GM12878 (cell line): Measurements from ENCODE around the gene MXI1. TPM values are rescaled to one million over a fixed set of nuclear protein-coding genes. Genes with fewer than 3 reads are reported as not detected.

Experiments
- BHLHE40 ChIP-seq, 2 experiments: fragments of 450-650 bp in 1 of 2; IDR thresholded peaks; 2 replicates each; pipeline ENCODE4 v1.6.1; 2011 to 2017; ENCODE audit warnings: low read depth in 2 of 2, borderline replicate concordance in 1 of 2, improper control_type of control experiment in 1 of 2, low read length in 1 of 2, mild to moderate bottlenecking in 1 of 2
- BRCA1 ChIP-seq: IDR thresholded peaks from 2 replicates; pipeline ENCODE4 v1.6.1; 2011; ENCODE audit warnings: low read depth, low read length, improper control_type of control experiment
- CBFB ChIP-seq: IDR thresholded peaks from 2 replicates; pipeline ENCODE4 v1.6.1; 2016; ENCODE audit warnings: antibody characterized with exemption, low read depth
- CBX5 ChIP-seq: sonication (generic); IDR thresholded peaks from 2 replicates; pipeline ENCODE4 v1.6.1; 2016; ENCODE audit warnings: low read depth, moderate library complexity, mild to moderate bottlenecking, inconsistent platforms
- FOXM1 ChIP-seq: IDR thresholded peaks from 2 replicates; pipeline ENCODE4 v1.6.1; 2012; ENCODE audit warnings: low read depth, mild to moderate bottlenecking, inconsistent platforms, low read length, moderate library complexity
- KAT2A ChIP-seq: conservative IDR thresholded peaks from 2 replicates; pipeline ENCODE4 v1.6.1; 2011; ENCODE audit warnings: low read depth, low read length; ENCODE audit not compliant: control insufficient read depth
- LARP7 ChIP-seq: fragments of 450-650 bp; IDR thresholded peaks from 2 replicates; pipeline ENCODE4 v1.6.1; 2017; ENCODE audit warnings: mild to moderate bottlenecking
- MTA3 ChIP-seq: IDR thresholded peaks from 2 replicates; pipeline ENCODE4 v1.6.1; 2012; ENCODE audit warnings: low read length, inconsistent platforms, borderline replicate concordance
- NFXL1 ChIP-seq: fragments of 450-650 bp; IDR thresholded peaks from 2 replicates; pipeline ENCODE4 v1.6.1; 2017; ENCODE audit warnings: antibody characterized with exemption, mild to moderate bottlenecking, borderline replicate concordance
- NFYA ChIP-seq: IDR thresholded peaks from 2 replicates; pipeline ENCODE4 v1.6.1; 2011; ENCODE audit warnings: low read depth, mild to moderate bottlenecking, low read length, improper control_type of control experiment, borderline replicate concordance
- PAX8 ChIP-seq: fragments of 450-650 bp; IDR thresholded peaks from 2 replicates; pipeline ENCODE4 v1.6.1; 2017; ENCODE audit warnings: mild to moderate bottlenecking, moderate library complexity
- PML ChIP-seq: IDR thresholded peaks from 2 replicates; pipeline ENCODE4 v1.6.1; 2012; ENCODE audit warnings: low read length, inconsistent platforms
- SMAD5 ChIP-seq: IDR thresholded peaks from 2 replicates; pipeline ENCODE4 v1.6.1; 2016; ENCODE audit warnings: antibody characterized with exemption, low read depth
- SP1 ChIP-seq: IDR thresholded peaks from one replicate; pipeline ENCODE4 v1.6.1; 2011; ENCODE audit warnings: low read depth, low read length
- ZBED1 ChIP-seq: IDR thresholded peaks from 2 replicates; pipeline ENCODE4 v1.6.1; 2016; ENCODE audit warnings: borderline replicate concordance
- ZNF622 ChIP-seq: fragments of 450-650 bp; IDR thresholded peaks from 2 replicates; pipeline ENCODE4 v1.6.1; 2017; ENCODE audit warnings: mild to moderate bottlenecking, inconsistent platforms
- ZZZ3 ChIP-seq: IDR thresholded peaks from 2 replicates; pipeline ENCODE4 v1.6.1; 2011; ENCODE audit warnings: low read depth; ENCODE audit not compliant: control insufficient read depth, insufficient read length
- polyA plus RNA-seq, 11 experiments: library from polyadenylated mRNA; depleted of rRNA in 4 of 11; unstranded in 6 of 11; stranded (reverse) in 5 of 11; fragments of >200 nt; fragmentation: Nextera tagmentation in 4 of 11; fragmentation: Illumina TruSeq in 1 of 11; extraction: Ambion mirVana in 4 of 11; extraction: Trizol in 1 of 11; gene quantifications; 1 replicate in 1 of 11; 2 replicates in 10 of 11; pipeline versions ENCODE4 v1.2.1 to v1.2.3, GENCODE V29; 2011 to 2016; ENCODE audit warnings: inconsistent platforms in 2 of 11, missing spikeins in 2 of 11, low read depth in 1 of 11
- total RNA-seq, 4 experiments: library from RNA; depleted of rRNA in 3 of 4; stranded (reverse); fragments of >200 nt in 3 of 4; fragmentation: Illumina TruSeq in 1 of 4; extraction: Trizol in 1 of 4; gene quantifications; 2 replicates each; pipeline versions ENCODE4 v1.2.1 to v1.2.3, GENCODE V29; 2013 to 2021
- TF ChIP-seq, protein P1 (sequence below): fragments of 450-650 bp; IDR thresholded peaks from 2 replicates; pipeline ENCODE4 v1.6.1; 2018; ENCODE audit warnings: mild to moderate bottlenecking, low read depth, moderate library complexity; ENCODE audit not compliant: partially characterized antibody
- TF ChIP-seq, protein P2 (sequence below): fragments of 450-650 bp; IDR thresholded peaks from 2 replicates; pipeline ENCODE4 v1.6.1; 2016; ENCODE audit warnings: mild to moderate bottlenecking
- TF ChIP-seq, protein P3 (sequence below): fragments of 450-650 bp; IDR thresholded peaks from 2 replicates; pipeline ENCODE4 v1.6.1; 2017; ENCODE audit warnings: low read depth, mild to moderate bottlenecking, moderate library complexity
- TF ChIP-seq, protein P4 (sequence below): IDR thresholded peaks from 2 replicates; pipeline ENCODE4 v1.6.1; 2012; ENCODE audit warnings: low read length, inconsistent platforms
- TF ChIP-seq, protein P5 (sequence below): fragments of 450-650 bp; IDR thresholded peaks from 2 replicates; pipeline ENCODE4 v1.6.1; 2014; ENCODE audit warnings: mild to moderate bottlenecking

Gene MXI1
- total and polyA plus RNA-seq, 10 of the 15 experiments (the other 5 are each of a cell fraction or from before 2014, with no cell fraction given) = 0.23 to 8.0 (median 0.41) TPM

DNA sequence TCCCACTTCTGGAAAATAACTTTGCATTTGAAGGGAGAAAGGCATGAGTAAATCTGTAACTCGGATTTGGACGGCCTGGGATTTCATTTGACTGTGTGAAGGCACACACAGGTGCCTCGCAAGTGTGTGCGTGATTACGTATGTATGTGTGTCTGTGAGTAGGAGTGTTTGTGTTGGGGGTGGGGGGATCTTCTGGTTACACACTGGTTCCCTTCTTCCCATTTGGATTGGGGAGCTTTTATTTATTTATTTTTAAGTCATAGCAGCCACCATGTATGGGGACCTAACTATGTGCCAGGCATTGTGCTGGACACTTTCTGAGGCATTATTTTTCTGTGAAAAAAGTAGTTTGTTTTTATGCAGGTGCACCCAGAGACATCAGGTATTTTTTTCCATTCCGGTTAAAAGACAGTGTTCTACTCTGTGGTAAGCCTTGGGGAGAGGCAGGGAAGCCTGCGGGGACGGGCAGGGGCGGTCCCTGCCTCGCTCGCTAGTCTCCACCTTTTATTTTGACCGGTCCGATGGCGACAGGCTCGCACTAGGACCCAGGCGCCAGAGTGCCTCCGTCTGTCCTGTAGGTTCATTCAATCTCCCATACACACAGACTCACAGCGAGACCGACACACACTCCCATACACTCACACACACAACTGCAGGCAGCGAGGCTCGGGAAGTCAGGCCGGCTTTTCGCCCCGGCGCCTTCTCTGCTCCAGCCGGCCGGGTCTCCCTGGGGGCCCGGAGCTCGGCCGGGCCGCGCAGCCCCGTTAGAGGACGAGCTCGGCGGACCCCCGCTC is at the start of gene MXI1 (continued):
- TF ChIP-seq, protein P1, sequence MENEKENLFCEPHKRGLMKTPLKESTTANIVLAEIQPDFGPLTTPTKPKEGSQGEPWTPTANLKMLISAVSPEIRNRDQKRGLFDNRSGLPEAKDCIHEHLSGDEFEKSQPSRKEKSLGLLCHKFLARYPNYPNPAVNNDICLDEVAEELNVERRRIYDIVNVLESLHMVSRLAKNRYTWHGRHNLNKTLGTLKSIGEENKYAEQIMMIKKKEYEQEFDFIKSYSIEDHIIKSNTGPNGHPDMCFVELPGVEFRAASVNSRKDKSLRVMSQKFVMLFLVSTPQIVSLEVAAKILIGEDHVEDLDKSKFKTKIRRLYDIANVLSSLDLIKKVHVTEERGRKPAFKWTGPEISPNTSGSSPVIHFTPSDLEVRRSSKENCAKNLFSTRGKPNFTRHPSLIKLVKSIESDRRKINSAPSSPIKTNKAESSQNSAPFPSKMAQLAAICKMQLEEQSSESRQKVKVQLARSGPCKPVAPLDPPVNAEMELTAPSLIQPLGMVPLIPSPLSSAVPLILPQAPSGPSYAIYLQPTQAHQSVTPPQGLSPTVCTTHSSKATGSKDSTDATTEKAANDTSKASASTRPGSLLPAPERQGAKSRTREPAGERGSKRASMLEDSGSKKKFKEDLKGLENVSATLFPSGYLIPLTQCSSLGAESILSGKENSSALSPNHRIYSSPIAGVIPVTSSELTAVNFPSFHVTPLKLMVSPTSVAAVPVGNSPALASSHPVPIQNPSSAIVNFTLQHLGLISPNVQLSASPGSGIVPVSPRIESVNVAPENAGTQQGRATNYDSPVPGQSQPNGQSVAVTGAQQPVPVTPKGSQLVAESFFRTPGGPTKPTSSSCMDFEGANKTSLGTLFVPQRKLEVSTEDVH = no peak
- peak; percentile 60 for TF ChIP-seq SP1
- TF ChIP-seq, protein P2, sequence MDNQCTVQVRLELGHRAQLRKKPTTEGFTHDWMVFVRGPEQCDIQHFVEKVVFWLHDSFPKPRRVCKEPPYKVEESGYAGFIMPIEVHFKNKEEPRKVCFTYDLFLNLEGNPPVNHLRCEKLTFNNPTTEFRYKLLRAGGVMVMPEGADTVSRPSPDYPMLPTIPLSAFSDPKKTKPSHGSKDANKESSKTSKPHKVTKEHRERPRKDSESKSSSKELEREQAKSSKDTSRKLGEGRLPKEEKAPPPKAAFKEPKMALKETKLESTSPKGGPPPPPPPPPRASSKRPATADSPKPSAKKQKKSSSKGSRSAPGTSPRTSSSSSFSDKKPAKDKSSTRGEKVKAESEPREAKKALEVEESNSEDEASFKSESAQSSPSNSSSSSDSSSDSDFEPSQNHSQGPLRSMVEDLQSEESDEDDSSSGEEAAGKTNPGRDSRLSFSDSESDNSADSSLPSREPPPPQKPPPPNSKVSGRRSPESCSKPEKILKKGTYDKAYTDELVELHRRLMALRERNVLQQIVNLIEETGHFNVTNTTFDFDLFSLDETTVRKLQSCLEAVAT = peak; percentile 63; the same call in 1 of the 2 replicates
- TF ChIP-seq, protein P3, sequence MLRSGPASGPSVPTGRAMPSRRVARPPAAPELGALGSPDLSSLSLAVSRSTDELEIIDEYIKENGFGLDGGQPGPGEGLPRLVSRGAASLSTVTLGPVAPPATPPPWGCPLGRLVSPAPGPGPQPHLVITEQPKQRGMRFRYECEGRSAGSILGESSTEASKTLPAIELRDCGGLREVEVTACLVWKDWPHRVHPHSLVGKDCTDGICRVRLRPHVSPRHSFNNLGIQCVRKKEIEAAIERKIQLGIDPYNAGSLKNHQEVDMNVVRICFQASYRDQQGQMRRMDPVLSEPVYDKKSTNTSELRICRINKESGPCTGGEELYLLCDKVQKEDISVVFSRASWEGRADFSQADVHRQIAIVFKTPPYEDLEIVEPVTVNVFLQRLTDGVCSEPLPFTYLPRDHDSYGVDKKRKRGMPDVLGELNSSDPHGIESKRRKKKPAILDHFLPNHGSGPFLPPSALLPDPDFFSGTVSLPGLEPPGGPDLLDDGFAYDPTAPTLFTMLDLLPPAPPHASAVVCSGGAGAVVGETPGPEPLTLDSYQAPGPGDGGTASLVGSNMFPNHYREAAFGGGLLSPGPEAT = peak; percentile 93
- TF ChIP-seq PAX8 = no peak
- no peak for TF ChIP-seq ZNF622
- no peak for TF ChIP-seq CBFB
- TF ChIP-seq ZZZ3 = no peak
- TF ChIP-seq NFYA = no peak
- TF ChIP-seq, protein P4, sequence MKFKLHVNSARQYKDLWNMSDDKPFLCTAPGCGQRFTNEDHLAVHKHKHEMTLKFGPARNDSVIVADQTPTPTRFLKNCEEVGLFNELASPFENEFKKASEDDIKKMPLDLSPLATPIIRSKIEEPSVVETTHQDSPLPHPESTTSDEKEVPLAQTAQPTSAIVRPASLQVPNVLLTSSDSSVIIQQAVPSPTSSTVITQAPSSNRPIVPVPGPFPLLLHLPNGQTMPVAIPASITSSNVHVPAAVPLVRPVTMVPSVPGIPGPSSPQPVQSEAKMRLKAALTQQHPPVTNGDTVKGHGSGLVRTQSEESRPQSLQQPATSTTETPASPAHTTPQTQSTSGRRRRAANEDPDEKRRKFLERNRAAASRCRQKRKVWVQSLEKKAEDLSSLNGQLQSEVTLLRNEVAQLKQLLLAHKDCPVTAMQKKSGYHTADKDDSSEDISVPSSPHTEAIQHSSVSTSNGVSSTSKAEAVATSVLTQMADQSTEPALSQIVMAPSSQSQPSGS = no peak
- no peak for TF ChIP-seq ZBED1
- TF ChIP-seq BHLHE40 (IDR thresholded peaks at IDR 0.05; ENCODE audit: borderline replicate concordance in 1 of 2, low read depth in 2 of 2, low read length in 1 of 2) = peak; percentile 27 to 49; a peak in 1 of 4 replicates
- TF ChIP-seq, protein P5, sequence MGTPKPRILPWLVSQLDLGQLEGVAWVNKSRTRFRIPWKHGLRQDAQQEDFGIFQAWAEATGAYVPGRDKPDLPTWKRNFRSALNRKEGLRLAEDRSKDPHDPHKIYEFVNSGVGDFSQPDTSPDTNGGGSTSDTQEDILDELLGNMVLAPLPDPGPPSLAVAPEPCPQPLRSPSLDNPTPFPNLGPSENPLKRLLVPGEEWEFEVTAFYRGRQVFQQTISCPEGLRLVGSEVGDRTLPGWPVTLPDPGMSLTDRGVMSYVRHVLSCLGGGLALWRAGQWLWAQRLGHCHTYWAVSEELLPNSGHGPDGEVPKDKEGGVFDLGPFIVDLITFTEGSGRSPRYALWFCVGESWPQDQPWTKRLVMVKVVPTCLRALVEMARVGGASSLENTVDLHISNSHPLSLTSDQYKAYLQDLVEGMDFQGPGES = no peak
- no peak for TF ChIP-seq PML
- TF ChIP-seq LARP7 = no peak
- TF ChIP-seq KAT2A = no peak
- TF ChIP-seq MTA3 = no peak
- TF ChIP-seq BRCA1 = no peak
- no peak for TF ChIP-seq SMAD5
- TF ChIP-seq NFXL1 = no peak
- 0 out of 2 replicates have a peak, but pooled peaks have one; percentile 65 for TF ChIP-seq CBX5
- TF ChIP-seq FOXM1 = no peak
